OCI-LY3 (cell line): ENCODE results near the gene DNM3.

Source experiments
- H2AFZ ChIP-seq: fragments of 200-600, 300-600 bp; shearing (Covaris generic); 2 replicates; pipeline ENCODE4 v1.6.0; 2014; ENCODE audit warnings: antibody characterized with exemption, low read depth, low read length
- H3K27ac ChIP-seq: fragments of 200-600, 300-600 bp; sonication (generic); 2 replicates; pipeline ENCODE4 v1.5.1; 2014; ENCODE audit warnings: mild to moderate bottlenecking, low read length, moderate library complexity, mixed read lengths
- H3K27me3 ChIP-seq: fragments of 200-600, 300-600 bp; sonication (generic); 2 replicates; pipeline ENCODE4 v1.6.1; 2014; ENCODE audit warnings: low read depth, low read length, mixed read lengths
- H3K36me3 ChIP-seq: fragments of 200-600, 300-600 bp; sonication (generic); replicated peaks from 2 replicates; pipeline ENCODE3; 2014; ENCODE audit warnings: low read depth, low read length, mixed read lengths
- H3K4me1 ChIP-seq: fragments of 300-600, 200-600 bp; sonication (generic); 2 replicates; pipeline ENCODE4 v1.6.1; 2014; ENCODE audit warnings: low read length, mixed read lengths
- H3K4me2 ChIP-seq: fragments of 200-600, 300-600 bp; sonication (generic); 2 replicates; pipeline ENCODE4 v1.6.1; 2014; ENCODE audit warnings: low read length, mixed read lengths
- H3K4me3 ChIP-seq: fragments of 300-600, 200-600 bp; sonication (generic); 2 replicates; pipeline ENCODE4 v1.5.1; 2014; ENCODE audit warnings: antibody characterized with exemption, mild to moderate bottlenecking, low read length, moderate library complexity
- H3K79me2 ChIP-seq: fragments of 300-600, 200-600 bp; shearing (Covaris generic); 2 replicates; pipeline ENCODE4 v1.6.1; 2014; ENCODE audit warnings: mild to moderate bottlenecking, low read length, mixed read lengths
- H3K9ac ChIP-seq: fragments of 300-600, 200-600 bp; shearing (Covaris generic); 2 replicates; pipeline ENCODE4 v1.6.0; 2014; ENCODE audit warnings: mild to moderate bottlenecking, low read length, moderate library complexity
- H3K9me3 ChIP-seq: fragments of 200-600, 300-600 bp; shearing (Covaris generic); 2 replicates; pipeline ENCODE4 v1.6.1; 2014; ENCODE audit warnings: low read length, mixed read lengths; ENCODE audit not compliant: insufficient read depth
- H4K20me1 ChIP-seq: fragments of 200-600, 300-600 bp; sonication (generic); 2 replicates; pipeline ENCODE4 v1.6.1; 2016; ENCODE audit warnings: low read length, mixed read lengths; ENCODE audit not compliant: insufficient read depth
- EZH2phosphoT487 ChIP-seq: fragments of 200-600 bp; shearing (Covaris generic); IDR thresholded peaks from 2 replicates; pipeline ENCODE4 v1.6.1; 2018; ENCODE audit warnings: antibody characterized with exemption, mixed run types, low read depth
- TF ChIP-seq, protein P1 (sequence below): fragments of 200-600, 300-600 bp; sonication (generic); IDR thresholded peaks from 2 replicates; pipeline ENCODE4 v1.5.1; 2014; ENCODE audit warnings: antibody characterized with exemption, low read length, low read depth

DNM3 gene

DNA sequence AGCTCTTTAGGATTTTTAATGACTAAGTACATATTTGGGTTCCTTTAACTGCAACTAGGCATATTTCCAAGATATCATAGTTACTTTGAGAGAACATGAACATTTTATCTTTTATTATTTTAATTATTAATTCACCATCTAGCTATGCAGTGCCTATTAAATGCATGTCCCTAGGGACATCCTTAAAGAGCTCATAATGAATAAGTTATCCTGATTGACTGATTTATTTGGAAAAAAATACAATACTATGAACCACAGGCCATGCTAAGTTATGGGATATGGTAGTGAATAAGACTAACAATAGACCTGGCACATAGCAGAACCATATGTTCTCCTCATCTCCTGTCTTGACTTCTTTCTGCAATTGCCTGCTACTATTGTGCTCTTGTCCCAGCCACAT lies 562.8 kb downstream of the DNM3 start:
- Histone ChIP-seq H4K20me1 (no peaks in the 10 kb centered on the region), H3K27ac (no peak overlapping the region), H3K9ac (no peak overlapping the region), H3K27me3 (no peaks in the 10 kb centered on the region), H3K4me1 (peaks cover 44% of the 10 kb centered on the region), H3K36me3 (no peaks in the 10 kb centered on the region), H3K4me3 (no peak overlapping the region), H3K79me2 (no peaks in the 10 kb centered on the region), H3K4me2 (no peak overlapping the region), H3K9me3 (no peaks in the 10 kb centered on the region), H2AFZ (no peak overlapping the region)
- TF ChIP-seq, protein P1, sequence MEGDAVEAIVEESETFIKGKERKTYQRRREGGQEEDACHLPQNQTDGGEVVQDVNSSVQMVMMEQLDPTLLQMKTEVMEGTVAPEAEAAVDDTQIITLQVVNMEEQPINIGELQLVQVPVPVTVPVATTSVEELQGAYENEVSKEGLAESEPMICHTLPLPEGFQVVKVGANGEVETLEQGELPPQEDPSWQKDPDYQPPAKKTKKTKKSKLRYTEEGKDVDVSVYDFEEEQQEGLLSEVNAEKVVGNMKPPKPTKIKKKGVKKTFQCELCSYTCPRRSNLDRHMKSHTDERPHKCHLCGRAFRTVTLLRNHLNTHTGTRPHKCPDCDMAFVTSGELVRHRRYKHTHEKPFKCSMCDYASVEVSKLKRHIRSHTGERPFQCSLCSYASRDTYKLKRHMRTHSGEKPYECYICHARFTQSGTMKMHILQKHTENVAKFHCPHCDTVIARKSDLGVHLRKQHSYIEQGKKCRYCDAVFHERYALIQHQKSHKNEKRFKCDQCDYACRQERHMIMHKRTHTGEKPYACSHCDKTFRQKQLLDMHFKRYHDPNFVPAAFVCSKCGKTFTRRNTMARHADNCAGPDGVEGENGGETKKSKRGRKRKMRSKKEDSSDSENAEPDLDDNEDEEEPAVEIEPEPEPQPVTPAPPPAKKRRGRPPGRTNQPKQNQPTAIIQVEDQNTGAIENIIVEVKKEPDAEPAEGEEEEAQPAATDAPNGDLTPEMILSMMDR = no peak
- TF ChIP-seq EZH2phosphoT487 = no peak

DNA sequence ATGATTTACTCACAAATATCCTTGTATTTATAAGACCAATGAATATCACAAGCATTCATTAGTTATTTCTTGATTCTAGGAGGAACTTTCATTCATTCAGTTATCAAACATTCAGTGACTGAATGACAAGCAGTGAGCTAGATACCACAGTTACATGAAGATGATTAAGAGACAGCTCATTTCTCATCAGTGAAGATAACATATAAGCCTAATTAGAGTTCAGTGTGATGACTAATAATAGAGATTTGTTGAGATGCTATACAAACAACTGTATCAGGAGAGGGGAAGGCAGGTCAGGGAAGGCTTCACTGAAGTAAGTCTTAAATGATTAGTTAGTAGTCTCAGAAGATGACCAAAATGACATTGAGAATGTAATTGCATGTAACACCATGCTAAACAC lies 564.6 kb downstream of the DNM3 start:
- no peak for TF ChIP-seq EZH2phosphoT487
- TF ChIP-seq, protein P1 = no peak
- H3K27ac ChIP-seq = no peak overlapping the region
- H3K27me3 ChIP-seq = no peaks in the 10 kb centered on the region
- H3K4me3 ChIP-seq = no peak overlapping the region
- no peaks in the 10 kb centered on the region for H3K79me2 ChIP-seq
- H3K36me3 ChIP-seq = no peaks in the 10 kb centered on the region
- H4K20me1 ChIP-seq = no peaks in the 10 kb centered on the region
- no peak overlapping the region for H3K4me2 ChIP-seq
- no peaks in the 10 kb centered on the region for H3K9me3 ChIP-seq
- no peak overlapping the region for H3K9ac ChIP-seq
- no peak overlapping the region for H2AFZ ChIP-seq
- peaks cover 26% of the 10 kb centered on the region for H3K4me1 ChIP-seq

DNA sequence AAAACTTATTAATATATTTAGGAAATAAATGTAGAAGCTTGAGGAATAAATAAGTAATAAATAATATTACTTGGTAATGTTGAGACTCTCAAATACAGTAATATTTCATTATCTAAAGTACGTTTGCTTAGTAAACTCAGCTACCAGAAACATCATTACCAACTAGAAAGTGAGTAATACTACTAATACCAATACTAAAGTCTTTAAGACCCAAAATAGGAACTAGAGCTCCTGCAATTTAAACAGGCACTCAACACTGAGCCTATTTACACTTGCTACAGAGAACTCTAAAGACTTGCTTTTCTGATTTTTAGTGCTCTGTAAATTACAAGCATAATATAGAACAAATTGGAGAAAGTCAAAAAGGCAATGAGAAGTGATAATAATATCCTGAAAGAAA lies 565.7 kb downstream of the DNM3 start:
- H3K36me3 ChIP-seq = no peaks in the 10 kb centered on the region
- H3K9me3 ChIP-seq = no peaks in the 10 kb centered on the region
- H2AFZ ChIP-seq = no peak overlapping the region
- peaks cover 25% of the 10 kb centered on the region for H3K4me1 ChIP-seq
- no peaks in the 10 kb centered on the region for H4K20me1 ChIP-seq
- H3K79me2 ChIP-seq = no peaks in the 10 kb centered on the region
- peak overlapping the region; percentile 30 for H3K4me2 ChIP-seq
- TF ChIP-seq EZH2phosphoT487 = no peak
- TF ChIP-seq, protein P1 = no peak
- H3K9ac ChIP-seq = no peak overlapping the region
- H3K4me3 ChIP-seq = no peak overlapping the region
- no peaks in the 10 kb centered on the region for H3K27me3 ChIP-seq
- H3K27ac ChIP-seq = no peak overlapping the region

DNA sequence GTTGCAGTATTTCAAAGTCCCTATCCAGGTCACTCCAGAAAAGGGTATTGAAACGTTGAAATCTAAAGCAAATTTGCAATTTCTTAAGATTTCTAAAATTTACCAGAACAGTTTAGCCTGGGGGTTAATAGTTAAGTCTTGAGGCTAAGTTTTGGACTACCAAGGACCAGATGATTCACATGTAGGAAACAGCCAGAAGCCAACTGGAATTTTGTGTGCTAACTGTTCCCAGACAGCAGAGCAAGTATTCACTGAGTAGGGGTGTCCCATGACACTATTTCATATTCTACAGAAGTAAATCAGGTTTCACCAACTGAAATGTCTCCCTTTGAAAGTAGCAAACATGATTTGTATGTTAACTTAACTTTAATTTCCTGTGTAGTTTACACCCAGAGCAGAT lies 567.7 kb downstream of the DNM3 start:
- Histone ChIP-seq H4K20me1 (no peaks in the 10 kb centered on the region), H3K36me3 (no peaks in the 10 kb centered on the region), H3K9ac (no peak overlapping the region), H3K79me2 (no peaks in the 10 kb centered on the region), H3K27me3 (no peaks in the 10 kb centered on the region), H2AFZ (no peak overlapping the region), H3K27ac (no peak overlapping the region), H3K9me3 (no peaks in the 10 kb centered on the region), H3K4me2 (no peak overlapping the region), H3K4me1 (peaks cover 32% of the 10 kb centered on the region), H3K4me3 (no peak overlapping the region)
- TF ChIP-seq, protein P1 = no peak
- TF ChIP-seq EZH2phosphoT487 = no peak
